Measurements from ENCODE around the gene ORM2.

The ORM2 gene

GRCh38 chr9:114343471-114344187 is 14.0 kb downstream of the ORM2 start:
- H3F3A ChIP-seq (ENCODE audit: low read depth), result 0 out of 2 replicates have a peak, but pooled peaks cover 4% of the 10 kb centered on the region
- H3K4me2 ChIP-seq (ENCODE audit: low read depth, low read length, poor library complexity, severe bottlenecking), result no peak overlapping the region
- no peak overlapping the region for H3K9ac ChIP-seq (ENCODE audit: low read depth, low read length, poor library complexity, severe bottlenecking)
- no peak overlapping the region for H3K4me3 ChIP-seq (ENCODE audit: low read length, poor library complexity, severe bottlenecking)
- H3K36me3 ChIP-seq (ENCODE audit: insufficient read depth, low read length), result peaks cover 92% of the 10 kb centered on the region; the same call in 1 of the 2 replicates
- no peaks in the 10 kb centered on the region for H3K79me2 ChIP-seq (ENCODE audit: insufficient read depth, low read length)
- peaks cover 6% of the 10 kb centered on the region for H4K20me1 ChIP-seq (ENCODE audit: insufficient read depth, low read length, poor library complexity, severe bottlenecking)
- H3K9me2 ChIP-seq (replicated peaks; ENCODE audit: low read depth, low read length), result no peaks in the 10 kb centered on the region
- H3K27me3 ChIP-seq (ENCODE audit: insufficient read depth, low read length, poor library complexity, severe bottlenecking), result no peaks in the 10 kb centered on the region
- H3K4me1 ChIP-seq (ENCODE audit: insufficient read depth, low read length, poor library complexity, severe bottlenecking), result peaks cover 8% of the 10 kb centered on the region
- TF ChIP-seq EZH2phosphoT487 (IDR thresholded peaks at IDR 0.05; ENCODE audit: borderline replicate concordance) (no peak), CTCF (conservative IDR thresholded peaks at IDR 0.05; ENCODE audit: low read length) (no peak)
- no peak overlapping the region for H2AFZ ChIP-seq (ENCODE audit: low read length)
- H3K9me3 ChIP-seq (ENCODE audit: insufficient read depth, low read depth, low read length), result no peaks in the 10 kb centered on the region

GRCh38 chr9:114344188-114344566 is 14.5 kb downstream of the ORM2 start:
- peaks cover 88% of the 10 kb centered on the region; the same call in 1 of the 2 replicates for H3K36me3 ChIP-seq (ENCODE audit: insufficient read depth, low read length)
- peaks cover 7% of the 10 kb centered on the region for H4K20me1 ChIP-seq (ENCODE audit: insufficient read depth, low read length, poor library complexity, severe bottlenecking)
- H3K4me1 ChIP-seq (ENCODE audit: insufficient read depth, low read length, poor library complexity, severe bottlenecking), result peaks cover 10% of the 10 kb centered on the region
- H3K79me2 ChIP-seq (ENCODE audit: insufficient read depth, low read length), result no peaks in the 10 kb centered on the region
- no peak overlapping the region for H3K4me3 ChIP-seq (ENCODE audit: low read length, poor library complexity, severe bottlenecking)
- no peak overlapping the region for H3K4me2 ChIP-seq (ENCODE audit: low read depth, low read length, poor library complexity, severe bottlenecking)
- TF ChIP-seq EZH2phosphoT487 (IDR thresholded peaks at IDR 0.05; ENCODE audit: borderline replicate concordance), result no peak
- TF ChIP-seq CTCF (conservative IDR thresholded peaks at IDR 0.05; ENCODE audit: low read length), result no peak
- no peak overlapping the region for H3K9ac ChIP-seq (ENCODE audit: low read depth, low read length, poor library complexity, severe bottlenecking)
- no peaks in the 10 kb centered on the region for H3K9me3 ChIP-seq (ENCODE audit: insufficient read depth, low read depth, low read length)
- H3K27me3 ChIP-seq (ENCODE audit: insufficient read depth, low read length, poor library complexity, severe bottlenecking), result no peaks in the 10 kb centered on the region
- H2AFZ ChIP-seq (ENCODE audit: low read length), result no peak overlapping the region
- 0 out of 2 replicates have a peak, but pooled peaks cover 4% of the 10 kb centered on the region for H3F3A ChIP-seq (ENCODE audit: low read depth)
- H3K9me2 ChIP-seq (replicated peaks; ENCODE audit: low read depth, low read length), result no peaks in the 10 kb centered on the region

- Histone ChIP-seq H3K9me2 (replicated peaks; ENCODE audit: low read depth, low read length) (no peaks in the 10 kb centered on the region), H3K9me3 (ENCODE audit: insufficient read depth, low read depth, low read length) (no peaks in the 10 kb centered on the region), H3K36me3 (ENCODE audit: insufficient read depth, low read length) (peaks cover 85% of the 10 kb centered on the region; the same call in 1 of the 2 replicates), H3K4me2 (ENCODE audit: low read depth, low read length, poor library complexity, severe bottlenecking) (no peak overlapping the region), H3K9ac (ENCODE audit: low read depth, low read length, poor library complexity, severe bottlenecking) (no peak overlapping the region), H3K27me3 (ENCODE audit: insufficient read depth, low read length, poor library complexity, severe bottlenecking) (no peaks in the 10 kb centered on the region), H3K4me3 (ENCODE audit: low read length, poor library complexity, severe bottlenecking) (no peak overlapping the region), H2AFZ (ENCODE audit: low read length) (no peak overlapping the region), H3F3A (ENCODE audit: low read depth) (0 out of 2 replicates have a peak, but pooled peaks cover 4% of the 10 kb centered on the region), H4K20me1 (ENCODE audit: insufficient read depth, low read length, poor library complexity, severe bottlenecking) (peaks cover 7% of the 10 kb centered on the region), H3K4me1 (ENCODE audit: insufficient read depth, low read length, poor library complexity, severe bottlenecking) (peaks cover 15% of the 10 kb centered on the region), H3K79me2 (ENCODE audit: insufficient read depth, low read length) (no peaks in the 10 kb centered on the region)
- TF ChIP-seq EZH2phosphoT487 (IDR thresholded peaks at IDR 0.05; ENCODE audit: borderline replicate concordance) (no peak), CTCF (conservative IDR thresholded peaks at IDR 0.05; ENCODE audit: low read length) (no peak)
Observed at GRCh38 chr9:114344692-114345091, 15.0 kb downstream of the ORM2 start.

Data from Loucy (cell line).